ENCODE measurements around the gene SGK1.

DNA sequence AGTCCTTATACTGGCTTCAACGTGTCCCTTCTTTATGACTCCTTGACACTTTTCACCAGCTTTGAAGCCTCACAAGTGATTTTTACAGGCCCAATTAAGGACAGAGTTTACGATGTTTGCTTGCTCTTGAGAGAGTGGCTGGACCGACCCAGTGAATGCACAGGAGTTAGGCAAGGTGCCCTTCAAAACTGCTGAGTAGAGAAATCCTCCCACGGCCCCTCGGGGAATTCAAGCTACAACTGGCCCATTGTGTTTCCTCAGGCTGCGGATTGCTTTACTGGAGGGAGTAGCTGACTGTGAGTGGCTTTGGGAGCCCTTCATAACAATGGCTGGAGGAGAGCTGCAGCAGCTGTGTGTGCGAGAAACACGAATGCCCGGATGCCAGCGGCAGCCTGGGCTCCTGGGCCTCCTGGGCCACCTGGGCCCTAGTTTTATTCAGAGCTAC lies 50.0 kb downstream of the SGK1 start:
- TF ChIP-seq POLR2A (IDR thresholded peaks at IDR 0.05; ENCODE audit: low read depth, low read length), result no peak
- TF ChIP-seq POLR2AphosphoS5 (IDR thresholded peaks at IDR 0.05; ENCODE audit: low read depth, low read length), result no peak

All from GM12892 (cell line).